ENCODE measurements around the gene ITGAV.

Gene ITGAV

DNA sequence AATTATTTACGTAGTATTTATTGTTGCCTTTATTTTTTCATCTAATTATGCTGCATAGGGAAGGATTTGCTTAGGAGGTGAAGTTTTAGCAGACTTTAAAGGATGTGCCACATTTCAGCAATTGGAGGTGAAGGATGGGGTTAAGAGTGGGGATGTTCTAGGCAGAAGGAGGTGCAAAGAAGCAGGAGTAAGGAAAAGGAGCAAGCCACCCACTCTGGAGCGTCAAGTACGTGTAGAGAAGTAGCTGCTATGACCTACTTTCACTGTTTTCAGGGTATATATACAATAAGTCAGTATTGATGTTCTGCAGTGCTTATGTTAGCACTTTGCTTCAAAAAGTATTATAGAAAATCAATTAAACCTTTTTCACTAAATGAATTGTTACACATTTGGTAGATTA is 34.4 kb downstream of the ITGAV start:
- no peaks in the 10 kb centered on the region for H3K4me1 ChIP-seq (ENCODE audit: control insufficient read depth in 2 of 2, insufficient read depth in 2 of 2, low read length in 2 of 2)
- H3K9me3 ChIP-seq (ENCODE audit: control insufficient read depth in 2 of 2, low read length in 2 of 2) = no peaks in the 10 kb centered on the region
- H3K27ac ChIP-seq (ENCODE audit: low read depth in 2 of 2, low read length in 2 of 2) = no peak overlapping the region
- H3K36me3 ChIP-seq (ENCODE audit: control insufficient read depth in 2 of 2, insufficient read depth in 2 of 2, low read length in 2 of 2) = peaks cover 8 to 22% of the 10 kb centered on the region in 2 donors
- H3K4me3 ChIP-seq (ENCODE audit: low read length in 2 of 2) = no peak overlapping the region
- H3K9ac ChIP-seq (ENCODE audit: low read depth in 1 of 2, low read length in 2 of 2) = no peak overlapping the region
- no peaks in the 10 kb centered on the region for H3K27me3 ChIP-seq (ENCODE audit: control insufficient read depth in 2 of 2, insufficient read depth in 2 of 2, low read length in 2 of 2)

DNA sequence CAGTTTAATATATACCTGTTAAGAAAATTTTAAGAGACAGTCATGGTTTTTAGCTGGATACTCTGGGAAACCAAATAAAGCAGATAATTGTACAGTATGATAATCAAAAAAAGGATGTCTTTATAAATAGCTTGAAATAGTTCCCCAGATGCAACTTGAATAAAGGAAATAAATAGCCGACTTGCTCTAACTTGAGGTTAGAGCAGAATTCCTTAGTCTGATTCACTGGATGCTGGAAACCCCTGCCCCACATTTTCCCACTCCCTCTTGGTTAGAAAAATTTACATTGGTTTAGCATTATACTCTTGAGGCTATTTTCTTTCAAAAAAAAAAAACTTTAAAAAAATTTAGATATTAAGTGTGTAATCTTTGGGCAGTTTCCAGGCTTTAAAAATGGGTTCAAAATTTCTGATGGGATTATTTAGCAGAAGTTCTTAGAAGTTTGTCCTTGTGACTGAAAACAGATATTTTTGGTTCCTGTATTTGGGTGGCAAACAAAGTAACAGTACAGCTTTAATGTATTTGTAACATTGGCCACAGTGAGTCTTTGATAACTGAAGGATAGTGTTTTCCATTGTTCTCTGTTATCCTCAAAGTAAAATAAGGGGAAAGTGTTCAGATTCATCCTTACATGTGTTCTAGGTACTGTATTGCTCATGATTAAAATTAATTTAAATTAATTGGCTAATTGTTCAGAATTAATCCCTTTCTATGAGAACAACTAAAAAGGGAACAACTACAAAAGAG is 39.6 kb downstream of the ITGAV start:
- H3K4me3 ChIP-seq (ENCODE audit: low read length in 2 of 2) = no peak overlapping the region
- no peaks in the 10 kb centered on the region for H3K27me3 ChIP-seq (ENCODE audit: control insufficient read depth in 2 of 2, insufficient read depth in 2 of 2, low read length in 2 of 2)
- H3K36me3 ChIP-seq (ENCODE audit: control insufficient read depth in 2 of 2, insufficient read depth in 2 of 2, low read length in 2 of 2) = peaks cover 0 to 8% of the 10 kb centered on the region in 2 donors
- no peak overlapping the region for H3K9ac ChIP-seq (ENCODE audit: low read depth in 1 of 2, low read length in 2 of 2)
- H3K27ac ChIP-seq (ENCODE audit: low read depth in 2 of 2, low read length in 2 of 2) = no peak overlapping the region
- no peaks in the 10 kb centered on the region for H3K4me1 ChIP-seq (ENCODE audit: control insufficient read depth in 2 of 2, insufficient read depth in 2 of 2, low read length in 2 of 2)
- H3K9me3 ChIP-seq (ENCODE audit: control insufficient read depth in 2 of 2, low read length in 2 of 2) = no peaks in the 10 kb centered on the region

DNA sequence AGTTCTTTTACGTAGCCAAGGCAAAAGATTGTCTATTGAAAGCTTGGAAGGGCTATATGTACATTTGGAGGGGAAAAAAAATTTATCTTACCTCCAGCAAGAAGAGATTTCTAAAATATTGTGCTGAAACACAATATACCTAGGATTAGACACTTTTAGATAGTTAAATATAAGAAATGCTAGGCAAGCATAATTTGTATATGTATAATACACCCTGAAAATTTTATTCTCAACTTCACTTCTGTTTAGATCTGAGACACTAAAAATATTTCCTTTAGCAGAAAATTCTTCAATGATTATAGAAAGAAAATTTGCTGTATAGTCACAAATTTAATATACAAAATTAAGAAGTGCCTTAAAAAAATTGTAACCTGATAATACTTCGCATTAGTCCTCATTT is 42.6 kb downstream of the ITGAV start:
- Histone ChIP-seq H3K4me1 (ENCODE audit: control insufficient read depth in 2 of 2, insufficient read depth in 2 of 2, low read length in 2 of 2) (no peaks in the 10 kb centered on the region), H3K36me3 (ENCODE audit: control insufficient read depth in 2 of 2, insufficient read depth in 2 of 2, low read length in 2 of 2) (peaks cover 5 to 7% of the 10 kb centered on the region in 2 donors), H3K4me3 (ENCODE audit: low read length in 2 of 2) (no peak overlapping the region), H3K9ac (ENCODE audit: low read depth in 1 of 2, low read length in 2 of 2) (no peak overlapping the region), H3K9me3 (ENCODE audit: control insufficient read depth in 2 of 2, low read length in 2 of 2) (no peaks in the 10 kb centered on the region), H3K27me3 (ENCODE audit: control insufficient read depth in 2 of 2, insufficient read depth in 2 of 2, low read length in 2 of 2) (no peaks in the 10 kb centered on the region), H3K27ac (ENCODE audit: low read depth in 2 of 2, low read length in 2 of 2) (no peak overlapping the region)

DNA sequence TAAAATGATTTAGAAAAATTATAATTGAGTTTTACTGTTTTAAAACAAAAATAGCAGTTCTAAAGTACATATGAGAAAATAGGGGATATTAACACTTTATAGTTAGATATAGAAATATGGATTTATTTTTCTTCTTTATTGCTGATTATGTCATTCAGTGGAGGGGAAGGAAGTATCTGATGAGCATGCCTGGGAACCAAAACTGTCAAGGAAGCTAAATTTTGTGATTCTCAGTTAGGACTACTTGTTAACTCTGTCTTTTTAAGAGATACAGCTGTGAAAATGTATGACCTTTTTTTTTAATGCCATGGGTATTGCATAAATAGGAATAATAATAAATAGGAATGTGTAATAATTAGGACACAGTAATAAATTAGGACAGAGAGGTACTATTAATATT is 44.8 kb downstream of the ITGAV start:
- H3K4me3 ChIP-seq (ENCODE audit: low read length in 2 of 2) = no peak overlapping the region
- peaks cover 6 to 19% of the 10 kb centered on the region in 2 donors for H3K36me3 ChIP-seq (ENCODE audit: control insufficient read depth in 2 of 2, insufficient read depth in 2 of 2, low read length in 2 of 2)
- H3K4me1 ChIP-seq (ENCODE audit: control insufficient read depth in 2 of 2, insufficient read depth in 2 of 2, low read length in 2 of 2) = no peaks in the 10 kb centered on the region
- H3K27ac ChIP-seq (ENCODE audit: low read depth in 2 of 2, low read length in 2 of 2) = no peak overlapping the region
- H3K27me3 ChIP-seq (ENCODE audit: control insufficient read depth in 2 of 2, insufficient read depth in 2 of 2, low read length in 2 of 2) = no peaks in the 10 kb centered on the region
- no peak overlapping the region for H3K9ac ChIP-seq (ENCODE audit: low read depth in 1 of 2, low read length in 2 of 2)
- H3K9me3 ChIP-seq (ENCODE audit: control insufficient read depth in 2 of 2, low read length in 2 of 2) = no peaks in the 10 kb centered on the region

DNA sequence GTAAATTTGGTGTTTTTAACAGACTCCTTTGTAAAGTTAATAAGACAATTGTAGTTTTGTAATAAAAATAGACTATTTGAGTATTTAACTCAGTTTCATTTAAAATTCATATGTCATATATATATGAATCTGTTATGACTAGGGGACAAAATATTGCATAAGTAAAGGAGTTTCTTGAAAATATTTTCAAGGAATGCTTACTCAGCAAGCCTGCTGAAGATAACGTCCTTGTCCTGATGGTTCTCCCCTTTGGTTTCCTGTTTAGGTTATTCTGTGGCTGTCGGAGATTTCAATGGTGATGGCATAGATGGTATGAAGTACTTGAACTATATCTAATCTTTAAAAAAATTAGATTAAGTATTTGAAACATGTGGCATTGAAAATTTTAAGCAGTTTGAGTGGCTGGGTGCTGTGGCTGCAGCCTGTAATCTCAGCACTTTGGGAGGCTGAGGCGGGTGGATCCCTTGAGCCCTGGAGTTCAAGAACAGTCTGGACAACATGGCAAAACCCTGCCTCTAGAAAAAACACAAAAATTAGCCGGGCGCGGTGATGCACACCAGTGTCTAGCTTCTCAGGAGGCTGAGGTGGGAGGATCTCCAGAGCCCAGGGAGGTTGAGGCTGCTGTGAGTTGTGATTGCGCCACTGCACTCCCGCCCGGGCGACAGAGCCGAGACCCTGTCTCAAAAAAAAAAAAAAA is 47.1 kb downstream of the ITGAV start:
- H3K9ac ChIP-seq (ENCODE audit: low read depth in 1 of 2, low read length in 2 of 2) = no peak overlapping the region
- H3K27me3 ChIP-seq (ENCODE audit: control insufficient read depth in 2 of 2, insufficient read depth in 2 of 2, low read length in 2 of 2) = no peaks in the 10 kb centered on the region
- H3K4me3 ChIP-seq (ENCODE audit: low read length in 2 of 2) = no peak overlapping the region
- H3K36me3 ChIP-seq (ENCODE audit: control insufficient read depth in 2 of 2, insufficient read depth in 2 of 2, low read length in 2 of 2) = peaks cover 21 to 29% of the 10 kb centered on the region in 2 donors
- H3K27ac ChIP-seq (ENCODE audit: low read depth in 2 of 2, low read length in 2 of 2) = no peak overlapping the region
- H3K4me1 ChIP-seq (ENCODE audit: control insufficient read depth in 2 of 2, insufficient read depth in 2 of 2, low read length in 2 of 2) = no peaks in the 10 kb centered on the region
- H3K9me3 ChIP-seq (ENCODE audit: control insufficient read depth in 2 of 2, low read length in 2 of 2) = no peaks in the 10 kb centered on the region

DNA sequence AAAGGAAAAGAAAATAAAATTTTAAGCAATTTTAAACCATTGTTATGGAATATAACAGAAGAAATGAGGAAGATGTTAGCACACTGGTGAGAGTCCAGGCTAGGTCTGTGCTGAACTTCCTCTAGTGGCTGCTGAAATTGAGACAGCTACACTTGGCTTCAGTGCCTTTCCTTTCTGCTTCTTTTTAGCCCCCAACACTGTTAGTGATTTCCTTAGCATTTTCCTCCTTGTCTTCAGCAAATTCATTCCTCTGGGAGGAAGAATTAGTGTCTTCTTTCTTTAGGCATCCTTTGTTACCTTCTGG is 47.6 kb downstream of the ITGAV start:
- Histone ChIP-seq H3K4me1 (ENCODE audit: control insufficient read depth in 2 of 2, insufficient read depth in 2 of 2, low read length in 2 of 2) (no peaks in the 10 kb centered on the region), H3K36me3 (ENCODE audit: control insufficient read depth in 2 of 2, insufficient read depth in 2 of 2, low read length in 2 of 2) (peaks cover 21 to 29% of the 10 kb centered on the region in 2 donors), H3K4me3 (ENCODE audit: low read length in 2 of 2) (no peak overlapping the region), H3K27me3 (ENCODE audit: control insufficient read depth in 2 of 2, insufficient read depth in 2 of 2, low read length in 2 of 2) (no peaks in the 10 kb centered on the region), H3K9me3 (ENCODE audit: control insufficient read depth in 2 of 2, low read length in 2 of 2) (no peaks in the 10 kb centered on the region), H3K9ac (ENCODE audit: low read depth in 1 of 2, low read length in 2 of 2) (no peak overlapping the region), H3K27ac (ENCODE audit: low read depth in 2 of 2, low read length in 2 of 2) (no peak overlapping the region)

DNA sequence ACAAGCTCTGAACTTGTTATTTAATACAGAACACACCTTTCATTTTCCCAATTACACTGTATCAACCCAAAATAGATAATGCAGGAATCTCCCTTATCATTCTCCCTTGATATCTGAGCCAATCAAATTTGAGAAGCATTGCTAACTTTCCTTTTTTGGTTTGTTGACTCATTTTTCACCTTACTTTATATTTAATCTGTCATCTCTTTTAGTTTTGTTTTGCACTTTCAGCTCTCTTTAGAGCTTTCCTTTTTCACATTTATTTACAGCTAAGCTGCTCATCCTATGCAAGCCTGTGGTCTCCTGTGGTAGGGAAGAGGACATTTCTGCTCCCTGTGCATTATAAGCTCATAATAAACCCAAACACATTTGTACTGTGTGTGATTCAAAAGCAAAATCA is 50.1 kb downstream of the ITGAV start:
- no peak overlapping the region for H3K9ac ChIP-seq (ENCODE audit: low read depth in 1 of 2, low read length in 2 of 2)
- H3K36me3 ChIP-seq (ENCODE audit: control insufficient read depth in 2 of 2, insufficient read depth in 2 of 2, low read length in 2 of 2) = peaks cover 29 to 33% of the 10 kb centered on the region in 2 donors
- no peaks in the 10 kb centered on the region for H3K27me3 ChIP-seq (ENCODE audit: control insufficient read depth in 2 of 2, insufficient read depth in 2 of 2, low read length in 2 of 2)
- no peaks in the 10 kb centered on the region for H3K9me3 ChIP-seq (ENCODE audit: control insufficient read depth in 2 of 2, low read length in 2 of 2)
- H3K4me3 ChIP-seq (ENCODE audit: low read length in 2 of 2) = no peak overlapping the region
- no peak overlapping the region for H3K27ac ChIP-seq (ENCODE audit: low read depth in 2 of 2, low read length in 2 of 2)
- no peaks in the 10 kb centered on the region for H3K4me1 ChIP-seq (ENCODE audit: control insufficient read depth in 2 of 2, insufficient read depth in 2 of 2, low read length in 2 of 2)

DNA sequence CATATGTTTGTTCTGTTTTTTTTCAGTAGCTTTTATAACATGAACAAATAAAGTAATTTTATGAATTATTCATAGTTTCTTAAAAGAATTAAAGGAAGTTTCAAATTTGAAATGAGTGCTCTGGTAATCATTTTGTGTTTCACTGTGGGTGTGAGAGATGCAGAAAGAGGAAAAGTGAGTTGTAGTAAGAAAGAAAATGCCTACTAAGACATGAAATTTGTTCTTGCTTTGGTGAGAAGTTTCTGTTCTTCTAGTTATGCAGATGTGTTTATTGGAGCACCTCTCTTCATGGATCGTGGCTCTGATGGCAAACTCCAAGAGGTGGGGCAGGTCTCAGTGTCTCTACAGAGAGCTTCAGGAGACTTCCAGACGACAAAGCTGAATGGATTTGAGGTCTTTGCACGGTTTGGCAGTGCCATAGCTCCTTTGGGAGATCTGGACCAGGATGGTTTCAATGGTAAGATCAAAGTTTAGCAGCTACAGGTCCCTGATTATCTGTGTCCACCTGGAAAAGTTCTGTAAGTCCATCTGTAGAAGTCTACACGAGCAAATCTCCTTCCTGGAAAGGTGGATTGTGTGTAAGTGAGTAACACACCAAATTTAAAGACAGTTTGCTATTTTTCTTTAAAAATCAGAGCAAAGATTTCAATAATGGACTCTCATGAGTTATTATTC is 51.4 kb downstream of the ITGAV start:
- Histone ChIP-seq H3K36me3 (ENCODE audit: control insufficient read depth in 2 of 2, insufficient read depth in 2 of 2, low read length in 2 of 2) (peaks cover 26 to 29% of the 10 kb centered on the region in 2 donors), H3K27ac (ENCODE audit: low read depth in 2 of 2, low read length in 2 of 2) (no peak overlapping the region), H3K27me3 (ENCODE audit: control insufficient read depth in 2 of 2, insufficient read depth in 2 of 2, low read length in 2 of 2) (no peaks in the 10 kb centered on the region), H3K9me3 (ENCODE audit: control insufficient read depth in 2 of 2, low read length in 2 of 2) (no peaks in the 10 kb centered on the region), H3K4me1 (ENCODE audit: control insufficient read depth in 2 of 2, insufficient read depth in 2 of 2, low read length in 2 of 2) (no peaks in the 10 kb centered on the region), H3K9ac (ENCODE audit: low read depth in 1 of 2, low read length in 2 of 2) (no peak overlapping the region), H3K4me3 (ENCODE audit: low read length in 2 of 2) (no peak overlapping the region)

DNA sequence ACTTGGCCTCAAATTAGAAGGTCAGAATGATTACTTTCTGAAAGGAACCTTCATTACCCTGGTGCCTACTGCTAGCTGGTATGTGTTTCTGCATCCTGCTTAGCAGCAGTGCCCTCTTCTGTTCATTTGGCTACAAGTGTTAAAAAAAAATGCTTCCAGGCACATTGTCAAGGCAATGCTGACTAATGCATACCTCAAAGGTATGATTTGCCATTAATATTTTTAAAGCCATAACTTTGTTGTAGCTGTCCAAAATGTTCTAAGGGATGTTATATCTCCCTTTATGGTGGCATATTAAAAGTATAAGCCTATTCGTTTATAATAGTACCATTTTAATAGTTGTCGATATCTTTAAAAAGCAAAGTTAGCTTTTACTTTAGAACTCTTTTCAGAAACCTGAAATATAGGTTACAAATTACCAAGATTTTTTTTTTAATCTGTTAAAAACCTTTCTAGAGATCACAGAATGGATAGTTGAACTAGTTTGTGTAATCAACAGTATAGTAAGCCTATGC is 52.0 kb downstream of the ITGAV start:
- H3K27me3 ChIP-seq (ENCODE audit: control insufficient read depth in 2 of 2, insufficient read depth in 2 of 2, low read length in 2 of 2) = no peaks in the 10 kb centered on the region
- no peak overlapping the region for H3K27ac ChIP-seq (ENCODE audit: low read depth in 2 of 2, low read length in 2 of 2)
- no peak overlapping the region for H3K4me3 ChIP-seq (ENCODE audit: low read length in 2 of 2)
- H3K36me3 ChIP-seq (ENCODE audit: control insufficient read depth in 2 of 2, insufficient read depth in 2 of 2, low read length in 2 of 2) = peaks cover 25 to 30% of the 10 kb centered on the region in 2 donors
- H3K4me1 ChIP-seq (ENCODE audit: control insufficient read depth in 2 of 2, insufficient read depth in 2 of 2, low read length in 2 of 2) = no peaks in the 10 kb centered on the region
- no peaks in the 10 kb centered on the region for H3K9me3 ChIP-seq (ENCODE audit: control insufficient read depth in 2 of 2, low read length in 2 of 2)
- no peak overlapping the region for H3K9ac ChIP-seq (ENCODE audit: low read depth in 1 of 2, low read length in 2 of 2)

DNA sequence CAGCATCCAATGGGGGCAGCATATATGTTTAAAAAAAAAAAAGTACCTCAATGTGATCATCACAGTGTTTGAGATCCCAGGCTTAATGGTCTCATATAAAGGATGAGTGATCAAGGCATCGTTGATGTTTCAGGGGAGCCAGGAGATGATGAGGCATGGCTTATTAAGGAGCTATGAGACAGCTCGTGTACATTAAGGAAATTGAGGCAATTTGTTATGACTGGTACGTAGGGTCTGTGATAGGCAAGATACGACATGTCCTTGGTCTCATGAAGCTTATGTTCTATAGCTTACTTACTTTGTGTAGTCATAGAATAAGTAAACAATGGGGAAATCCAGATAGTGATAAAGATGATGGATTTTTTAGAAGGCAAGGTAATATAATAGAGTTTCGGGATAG is 54.9 kb downstream of the ITGAV start:
- no peak overlapping the region for H3K27ac ChIP-seq (ENCODE audit: low read depth in 2 of 2, low read length in 2 of 2)
- no peak overlapping the region for H3K4me3 ChIP-seq (ENCODE audit: low read length in 2 of 2)
- H3K4me1 ChIP-seq (ENCODE audit: control insufficient read depth in 2 of 2, insufficient read depth in 2 of 2, low read length in 2 of 2) = no peaks in the 10 kb centered on the region
- H3K36me3 ChIP-seq (ENCODE audit: control insufficient read depth in 2 of 2, insufficient read depth in 2 of 2, low read length in 2 of 2) = peaks cover 17 to 26% of the 10 kb centered on the region in 2 donors
- no peak overlapping the region for H3K9ac ChIP-seq (ENCODE audit: low read depth in 1 of 2, low read length in 2 of 2)
- H3K9me3 ChIP-seq (ENCODE audit: control insufficient read depth in 2 of 2, low read length in 2 of 2) = no peaks in the 10 kb centered on the region
- H3K27me3 ChIP-seq (ENCODE audit: control insufficient read depth in 2 of 2, insufficient read depth in 2 of 2, low read length in 2 of 2) = no peaks in the 10 kb centered on the region
